ENCODE measurements around the gene MYL3.

MYL3 gene

GRCh38 chr3:46882377-46883053 lies 19.3 kb upstream of the MYL3 start:
- no peak for FAIRE-seq

- no peak for FAIRE-seq
Observed at GRCh38 chr3:46881596-46882376, 18.5 kb upstream of the MYL3 start.

GRCh38 chr3:46880884-46881595 lies 17.8 kb upstream of the MYL3 start:
- FAIRE-seq: no peak

- FAIRE-seq: no peak
Observed at GRCh38 chr3:46878781-46879436, 15.7 kb upstream of the MYL3 start.

GRCh38 chr3:46877406-46878125 lies 14.3 kb upstream of the MYL3 start, which contains the start of gene PTH1R:
PTH1R (plus strand) TSS chr3:46877721; CDS start chr3:46883560, 5,839 bp downstream.
- no peak for FAIRE-seq

- FAIRE-seq: no peak
Observed at GRCh38 chr3:46876313-46877300, 13.4 kb upstream of the MYL3 start.

GRCh38 chr3:46875560-46875959 lies 12.3 kb upstream of the MYL3 start:
- no peak for FAIRE-seq

- no peak for FAIRE-seq
Observed at GRCh38 chr3:46874430-46874829, 11.2 kb upstream of the MYL3 start.

- no peak for FAIRE-seq
Observed at GRCh38 chr3:46873521-46873920, 10.3 kb upstream of the MYL3 start.

- no peak for FAIRE-seq
Observed at GRCh38 chr3:46871222-46871621, 8.0 kb upstream of the MYL3 start.

GRCh38 chr3:46870651-46871050 lies 7.4 kb upstream of the MYL3 start:
- FAIRE-seq: no peak

GRCh38 chr3:46869440-46869839 lies 6.2 kb upstream of the MYL3 start:
- no peak for FAIRE-seq

GRCh38 chr3:46868948-46869347 lies 5.7 kb upstream of the MYL3 start:
- FAIRE-seq: no peak

GRCh38 chr3:46868287-46868686 lies 5.0 kb upstream of the MYL3 start:
- no peak for FAIRE-seq

GRCh38 chr3:46867550-46867898 lies 4.3 kb upstream of the MYL3 start:
- FAIRE-seq: no peak

GRCh38 chr3:46866720-46867549 lies 3.7 kb upstream of the MYL3 start:
- FAIRE-seq: no peak

GRCh38 chr3:46866032-46866595 lies 2.9 kb upstream of the MYL3 start:
- no peak for FAIRE-seq

- FAIRE-seq: no peak
Observed at GRCh38 chr3:46865546-46865945, 2.3 kb upstream of the MYL3 start.

- FAIRE-seq: no peak
Observed at GRCh38 chr3:46865031-46865507, 1.8 kb upstream of the MYL3 start.
